Hepatocyte (in vitro differentiated cells): ENCODE data around the gene FICD. TPM values are rescaled to one million over a fixed set of nuclear protein-coding genes. Genes with fewer than 3 reads are reported as not detected.

ENCODE experiments used
- DNase-seq: peaks from one replicate; pipeline ENCODE4 v3.0.0-alpha.2; 2016; ENCODE audit warnings: low spot score
- H2AFZ ChIP-seq: fragments of 200-600 bp; sonication (generic); 2 replicates; pipeline ENCODE4 v1.6.0; 2016; ENCODE audit warnings: antibody characterized with exemption, mild to moderate bottlenecking
- H3K27ac ChIP-seq: fragments of 200-600 bp; sonication (generic); 2 replicates; pipeline ENCODE4 v1.5.1; 2016; ENCODE audit warnings: mild to moderate bottlenecking
- H3K27me3 ChIP-seq: fragments of 200-600 bp; sonication (generic); 2 replicates; pipeline ENCODE4 v1.6.1; 2016
- H3K36me3 ChIP-seq: fragments of 200-600 bp; sonication (generic); replicated peaks from 2 replicates; pipeline ENCODE4 v1.5.1; 2016; ENCODE audit warnings: low read depth; ENCODE audit not compliant: insufficient read depth
- H3K4me1 ChIP-seq: fragments of 200-600 bp; sonication (generic); 2 replicates; pipeline ENCODE4 v1.5.1; 2016; ENCODE audit warnings: mild to moderate bottlenecking, moderate library complexity; ENCODE audit not compliant: insufficient read depth
- H3K4me2 ChIP-seq: fragments of 200-600 bp; sonication (generic); 2 replicates; pipeline ENCODE4 v1.6.0; 2016
- H3K4me3 ChIP-seq: fragments of 200-600 bp; sonication (generic); 2 replicates; pipeline ENCODE4 v1.5.1; 2016; ENCODE audit warnings: mild to moderate bottlenecking
- H3K79me2 ChIP-seq: fragments of 200-600 bp; sonication (generic); 2 replicates; pipeline ENCODE4 v1.6.0; 2017; ENCODE audit warnings: mild to moderate bottlenecking
- H3K9me2 ChIP-seq: fragments of 200-600 bp; sonication (generic); replicated peaks from 2 replicates; pipeline ENCODE4 v1.6.0; 2017; ENCODE audit warnings: mild to moderate bottlenecking; ENCODE audit not compliant: insufficient read depth
- H3K9me3 ChIP-seq: fragments of 200-600 bp; sonication (generic); 2 replicates; pipeline ENCODE4 v1.5.1; 2016; ENCODE audit warnings: low read depth, mild to moderate bottlenecking
- H4K20me1 ChIP-seq: fragments of 200-600 bp; sonication (generic); 2 replicates; pipeline ENCODE4 v1.6.0; 2016; ENCODE audit warnings: mild to moderate bottlenecking; ENCODE audit not compliant: insufficient read depth, poor library complexity, severe bottlenecking
- EZH2 ChIP-seq: fragments of 200-600 bp; sonication (generic); IDR thresholded peaks from 2 replicates; pipeline ENCODE4 v1.6.1; 2016; ENCODE audit warnings: antibody characterized with exemption, mild to moderate bottlenecking, borderline replicate concordance
- EZH2phosphoT487 ChIP-seq: fragments of 200-600 bp; sonication (generic); IDR thresholded peaks from one replicate; pipeline ENCODE4 v1.6.1; 2018; ENCODE audit warnings: antibody characterized with exemption, mild to moderate bottlenecking, low read depth, moderate library complexity; ENCODE audit not compliant: unreplicated experiment, severe bottlenecking
- WGBS: methylation state at CpG from one replicate; pipeline ENCODE4 v1.1.6; 2016; ENCODE audit warnings: low lambda C conversion rate; ENCODE audit errors: missing lambda C conversion rate; 5-methylcytosine and 5-hydroxymethylcytosine counted together
- polyA plus RNA-seq: library from polyadenylated mRNA; unstranded; fragments of >200 nt; fragmentation: Nextera tagmentation; extraction: Ambion mirVana; gene quantifications from 2 replicates; pipeline ENCODE4 v1.2.1, GENCODE V29; 2016
- total RNA-seq: library from RNA; depleted of rRNA; stranded (reverse); fragments of >200 nt; gene quantifications from 2 replicates; pipeline ENCODE4 v1.2.3, GENCODE V29; 2014
- TF ChIP-seq, protein P1 (sequence below): fragments of 200-600 bp; sonication (generic); IDR thresholded peaks from 2 replicates; pipeline ENCODE4 v1.5.1; 2016; ENCODE audit warnings: antibody characterized with exemption, mild to moderate bottlenecking; ENCODE audit not compliant: poor library complexity

Gene FICD
- total and polyA plus RNA-seq, 2 experiments from 2014 or later = 6.2 to 6.4 TPM

- WGBS = 85% methylated on average over 13 of the region's 14 CpGs
- no peaks in the 10 kb centered on the region for H3K27me3 ChIP-seq
- H3K9me3 ChIP-seq = no peaks in the 10 kb centered on the region
- H2AFZ ChIP-seq = no peak overlapping the region
- H3K9me2 ChIP-seq = no peaks in the 10 kb centered on the region
- peak overlapping the region; percentile 89 for H3K4me2 ChIP-seq
- H3K4me3 ChIP-seq = no peak overlapping the region
- TF ChIP-seq, protein P1, sequence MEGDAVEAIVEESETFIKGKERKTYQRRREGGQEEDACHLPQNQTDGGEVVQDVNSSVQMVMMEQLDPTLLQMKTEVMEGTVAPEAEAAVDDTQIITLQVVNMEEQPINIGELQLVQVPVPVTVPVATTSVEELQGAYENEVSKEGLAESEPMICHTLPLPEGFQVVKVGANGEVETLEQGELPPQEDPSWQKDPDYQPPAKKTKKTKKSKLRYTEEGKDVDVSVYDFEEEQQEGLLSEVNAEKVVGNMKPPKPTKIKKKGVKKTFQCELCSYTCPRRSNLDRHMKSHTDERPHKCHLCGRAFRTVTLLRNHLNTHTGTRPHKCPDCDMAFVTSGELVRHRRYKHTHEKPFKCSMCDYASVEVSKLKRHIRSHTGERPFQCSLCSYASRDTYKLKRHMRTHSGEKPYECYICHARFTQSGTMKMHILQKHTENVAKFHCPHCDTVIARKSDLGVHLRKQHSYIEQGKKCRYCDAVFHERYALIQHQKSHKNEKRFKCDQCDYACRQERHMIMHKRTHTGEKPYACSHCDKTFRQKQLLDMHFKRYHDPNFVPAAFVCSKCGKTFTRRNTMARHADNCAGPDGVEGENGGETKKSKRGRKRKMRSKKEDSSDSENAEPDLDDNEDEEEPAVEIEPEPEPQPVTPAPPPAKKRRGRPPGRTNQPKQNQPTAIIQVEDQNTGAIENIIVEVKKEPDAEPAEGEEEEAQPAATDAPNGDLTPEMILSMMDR = no peak
- no peak for TF ChIP-seq EZH2phosphoT487
- TF ChIP-seq EZH2 = no peak
- H3K79me2 ChIP-seq = peaks cover 80% of the 10 kb centered on the region
- peaks cover 11% of the 10 kb centered on the region for H3K4me1 ChIP-seq
- no peak for DNase-seq
- no peak overlapping the region for H3K27ac ChIP-seq
- H3K36me3 ChIP-seq = no peaks in the 10 kb centered on the region
- peaks cover 43% of the 10 kb centered on the region for H4K20me1 ChIP-seq
Observed at GRCh38 chr12:108559007-108559655, 44.1 kb downstream of the FICD start.

GRCh38 chr12:108559748-108560147 is 44.7 kb downstream of the FICD start:
- Histone ChIP-seq H3K79me2 (peaks cover 80% of the 10 kb centered on the region), H3K4me1 (peaks cover 11% of the 10 kb centered on the region), H3K9me2 (no peaks in the 10 kb centered on the region), H3K36me3 (no peaks in the 10 kb centered on the region), H3K27ac (peak overlapping the region; percentile 81), H3K9me3 (no peaks in the 10 kb centered on the region), H3K4me2 (peak overlapping the region; percentile 89), H4K20me1 (peaks cover 37% of the 10 kb centered on the region), H3K27me3 (no peaks in the 10 kb centered on the region), H3K4me3 (peak overlapping the region; percentile 51), H2AFZ (no peak overlapping the region)
- DNase-seq = no peak
- 72% methylated on average over 3 of the region's 3 CpGs for WGBS
- no peak for TF ChIP-seq EZH2
- TF ChIP-seq, protein P1 = no peak
- TF ChIP-seq EZH2phosphoT487 = no peak

DNA sequence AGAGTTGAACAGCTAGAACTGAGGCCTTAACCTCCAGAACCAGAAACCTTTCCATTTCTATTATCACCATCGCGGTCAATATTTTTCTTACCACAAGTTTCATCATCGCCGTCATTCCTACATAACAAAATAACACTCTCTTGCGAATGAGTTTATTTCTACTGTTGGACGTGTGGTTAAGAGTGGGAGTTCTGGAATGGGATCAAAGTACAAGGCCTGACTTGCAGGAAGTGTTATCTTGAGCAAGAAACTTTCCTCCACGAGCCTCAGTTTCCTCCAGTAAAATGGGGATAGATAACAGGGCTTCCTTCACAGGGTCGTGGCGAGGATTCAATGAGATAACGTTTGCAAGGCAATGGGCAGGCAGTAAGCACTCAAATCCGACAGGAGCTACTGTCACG is 45.2 kb downstream of the FICD start:
- WGBS = 5% methylated on average over 12 of the region's 12 CpGs
- Histone ChIP-seq H3K4me2 (peak overlapping the region; percentile 89), H3K4me1 (peaks cover 11% of the 10 kb centered on the region), H3K9me3 (no peaks in the 10 kb centered on the region), H3K9me2 (no peaks in the 10 kb centered on the region), H2AFZ (peak overlapping the region; percentile 65), H3K79me2 (peaks cover 78% of the 10 kb centered on the region), H3K4me3 (peak overlapping the region; percentile 51), H3K27ac (peak overlapping the region; percentile 81), H3K36me3 (no peaks in the 10 kb centered on the region), H3K27me3 (no peaks in the 10 kb centered on the region), H4K20me1 (peaks cover 31% of the 10 kb centered on the region)
- peak; percentile 41 for DNase-seq
- TF ChIP-seq EZH2phosphoT487 (no peak), EZH2 (no peak)
- TF ChIP-seq, protein P1 = no peak
